Stimulated activated CD4-positive, alpha-beta T cell treated with anti-CD3 and anti-CD28 coated beads, Interleukin-1b, Interleukin-23, amount 100 ng/mL, for 24 hours (primary cell): ENCODE results near the gene LTB4R.
A peak's percentile ranks its signal among the peaks of the same experiment; 100 is the strongest.

Experiments used
- DNase-seq, 4 experiments: peaks; one replicate each; pipeline ENCODE4 v3.0.0-alpha.2; 2020; ENCODE audit warnings: low read depth in 4 of 4, low spot score in 1 of 4

Gene LTB4R

DNA sequence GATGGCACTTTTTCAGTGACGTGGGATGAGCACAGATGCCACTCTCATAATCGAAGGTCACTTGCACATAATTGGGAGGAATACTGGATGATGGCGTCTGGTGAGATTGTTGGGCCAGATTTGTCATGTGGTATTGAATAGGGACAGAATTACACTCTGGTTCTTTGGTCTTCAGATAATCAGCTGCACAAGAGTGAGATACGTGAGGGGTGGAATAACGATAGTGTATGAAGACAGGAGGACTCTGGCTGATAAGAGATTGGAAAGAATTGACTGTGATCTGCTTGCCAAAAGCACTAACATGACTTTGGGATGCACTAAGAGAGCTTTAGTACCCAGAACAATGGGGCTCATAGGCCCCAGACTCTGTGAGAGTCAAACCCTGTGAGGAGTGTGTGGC, 32.9 kb upstream of the LTB4R start:
- DNase-seq: no peak

GRCh38 chr14:24279301-24280186, 31.8 kb upstream of the LTB4R start:
- DNase-seq: peak in 3 of 4 experiments; percentile 35 to 58 (median 36)

- DNase-seq: no peak
Observed at GRCh38 chr14:24280797-24281460, 30.4 kb upstream of the LTB4R start.

DNA sequence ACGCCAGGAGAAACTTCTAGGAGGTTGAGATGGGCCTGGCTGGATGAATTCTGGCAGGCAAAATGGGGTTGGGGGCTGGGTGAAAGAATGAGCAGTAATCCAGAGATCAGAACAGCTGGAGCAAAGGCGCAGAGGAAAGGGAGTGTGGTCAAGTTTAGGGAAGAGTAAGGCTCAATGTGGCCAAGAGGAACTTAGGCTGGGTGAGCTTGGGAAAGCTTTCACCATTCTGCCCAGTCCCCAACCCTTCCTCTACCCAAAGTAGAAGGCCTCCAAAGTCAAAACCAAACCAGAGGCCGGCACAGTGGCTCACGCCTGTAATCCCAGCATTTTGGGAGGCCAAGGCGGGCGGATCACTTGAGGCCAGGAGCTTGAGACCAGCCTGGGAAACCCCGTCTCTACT, 29.7 kb upstream of the LTB4R start:
- no peak for DNase-seq

DNA sequence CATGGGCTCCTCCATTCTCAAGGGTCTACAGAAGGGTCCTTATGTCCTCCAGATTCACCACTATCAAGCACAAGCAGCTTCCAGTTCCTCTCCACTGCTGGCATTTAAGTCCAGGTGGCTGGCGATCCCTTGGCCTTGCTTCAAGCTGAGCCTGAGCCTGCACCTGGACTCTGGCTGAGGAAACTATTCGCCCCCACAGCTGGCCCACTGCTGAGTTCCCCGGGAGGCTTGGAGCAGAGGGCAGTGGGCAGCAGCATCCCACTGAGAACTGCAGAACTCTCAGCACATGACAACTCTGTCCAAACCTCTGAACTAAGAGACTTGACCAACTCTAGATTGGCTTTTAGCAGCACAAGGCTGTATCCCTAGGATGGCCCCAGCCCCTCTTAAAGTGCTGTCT, 28.6 kb upstream of the LTB4R start:
- DNase-seq: no peak

DNA sequence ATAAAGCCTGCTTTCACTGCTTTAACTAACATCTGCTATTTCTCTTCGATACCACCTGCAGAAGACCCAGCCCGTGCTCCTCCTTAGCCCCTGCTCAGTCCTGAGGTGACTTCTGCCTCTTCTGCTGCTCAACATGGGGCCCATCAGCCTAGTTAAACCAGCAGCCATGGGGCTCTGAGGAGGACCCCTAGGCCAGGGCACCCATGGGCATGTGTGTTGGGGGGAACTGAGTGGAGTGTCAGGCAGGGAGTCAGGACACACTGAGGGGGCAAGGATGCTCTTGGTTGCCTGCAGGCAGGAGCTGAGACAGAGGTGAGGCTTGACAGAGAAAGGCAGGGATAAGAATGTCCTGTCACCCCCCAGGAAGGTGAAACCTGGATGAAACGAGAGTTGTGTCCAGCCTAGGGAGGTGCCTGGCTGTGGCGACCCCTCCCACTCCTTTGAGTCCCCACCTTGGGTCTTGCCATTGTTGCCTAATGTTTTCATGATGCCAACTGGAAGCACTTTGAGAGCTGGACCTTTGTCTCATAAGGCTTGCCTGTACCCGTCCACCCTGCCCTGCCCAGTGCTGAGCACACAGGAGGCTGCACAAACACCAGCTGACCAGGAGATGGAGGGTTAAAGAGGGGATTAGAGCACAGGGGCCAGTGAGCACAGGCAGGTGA, 27.4 kb upstream of the LTB4R start:
- DNase-seq: no peak

- no peak for DNase-seq
Observed at GRCh38 chr14:24284501-24285035, 26.7 kb upstream of the LTB4R start.

DNA sequence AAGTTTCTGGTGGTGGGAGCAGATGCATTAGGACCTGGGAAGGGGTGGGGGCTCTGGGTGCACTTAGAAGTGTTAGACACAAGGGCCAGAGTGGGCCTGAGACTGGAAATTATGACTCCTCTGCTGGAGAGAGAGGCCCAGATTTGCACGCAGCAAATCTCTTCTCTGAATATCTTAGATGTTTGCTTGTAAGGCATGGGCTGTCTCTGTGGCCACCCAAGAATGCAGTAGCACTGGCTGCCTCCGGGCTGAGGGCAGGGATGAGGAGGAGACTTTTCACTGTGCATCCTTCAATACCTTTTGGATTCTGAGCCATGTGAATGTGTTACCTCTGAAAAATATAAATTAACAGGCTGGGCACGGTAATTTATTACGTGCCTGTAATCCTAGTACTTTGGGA, 26.0 kb upstream of the LTB4R start:
- no peak for DNase-seq

GRCh38 chr14:24286996-24287395, 24.3 kb upstream of the LTB4R start:
- no peak for DNase-seq

- peak in 2 of 4 experiments; percentile 48 to 58 for DNase-seq
Observed at GRCh38 chr14:24289649-24290280, 21.5 kb upstream of the LTB4R start.

DNA sequence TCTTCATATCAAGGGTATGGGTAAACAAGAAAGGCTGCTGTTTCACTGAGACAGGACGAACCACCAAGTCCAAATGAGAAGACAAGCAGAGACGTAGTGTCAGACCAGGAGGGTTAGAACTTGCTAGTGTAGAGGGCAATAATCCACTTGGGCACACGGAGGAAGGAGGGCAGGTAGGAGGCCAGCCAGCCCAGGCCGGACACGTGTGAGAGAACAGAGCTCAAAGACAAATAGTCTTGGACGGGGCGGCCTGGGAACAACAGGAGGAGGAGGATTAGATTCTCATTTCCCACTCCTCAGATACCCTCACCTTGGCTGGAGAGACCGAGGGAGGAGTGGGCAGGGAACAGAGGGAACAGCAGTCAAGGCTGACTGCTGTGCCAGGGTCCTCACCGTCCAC, 20.6 kb upstream of the LTB4R start:
- no peak for DNase-seq

GRCh38 chr14:24291446-24292117, 19.7 kb upstream of the LTB4R start:
- DNase-seq: no peak

DNA sequence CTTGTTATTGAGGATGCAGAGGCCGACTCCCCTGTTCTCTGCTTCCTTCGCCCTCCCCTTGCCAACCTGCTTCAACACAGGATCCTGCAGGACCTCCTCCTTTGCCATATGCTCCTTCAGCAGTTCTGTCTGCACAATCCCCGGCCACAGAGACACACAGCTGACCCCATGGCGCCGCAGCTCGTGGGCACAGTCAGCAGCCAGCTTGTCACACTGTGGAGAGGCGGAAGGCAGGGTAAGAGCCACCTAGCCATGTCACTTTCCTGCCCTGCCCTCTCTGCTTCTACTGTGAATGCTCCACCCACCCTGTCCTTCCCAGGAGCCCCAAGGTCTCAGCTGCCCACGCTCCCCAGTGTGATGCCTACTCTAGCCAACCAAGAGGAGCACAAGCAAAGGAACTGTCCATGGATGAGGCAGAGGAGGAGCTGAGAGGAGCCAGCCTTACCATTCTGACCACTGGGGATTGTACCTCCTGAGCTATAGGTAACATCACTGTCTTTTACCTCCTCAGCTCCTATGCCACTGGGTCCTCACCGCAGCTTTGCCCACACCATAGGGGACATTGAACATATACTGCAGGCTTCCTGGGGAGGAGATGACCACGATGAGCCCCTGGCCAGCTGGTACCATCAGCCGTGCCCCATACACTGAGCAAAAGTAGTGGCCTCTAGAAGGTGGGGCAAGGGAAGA, 19.0 kb upstream of the LTB4R start:
- no peak for DNase-seq

DNA sequence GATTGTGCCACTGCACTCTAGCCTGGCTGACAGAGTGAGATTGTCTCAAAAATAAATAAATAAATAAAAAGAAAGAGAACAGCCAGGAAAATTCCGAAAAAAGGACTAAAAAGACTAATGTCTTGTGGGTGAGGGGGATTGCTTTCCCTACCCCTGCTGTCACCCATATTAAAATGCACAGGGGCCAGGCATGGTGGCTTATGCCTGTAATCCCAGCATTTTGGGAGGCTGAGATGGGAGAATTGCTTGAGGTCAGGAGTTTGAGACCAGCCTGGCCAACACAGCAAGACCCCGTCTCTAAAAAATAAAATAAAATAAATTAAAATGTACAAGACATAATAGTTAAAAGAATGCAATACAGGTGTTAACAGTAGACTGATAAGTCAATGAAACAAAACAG, 17.8 kb upstream of the LTB4R start:
- DNase-seq: no peak

- peak; percentile 40 to 64 (median 52) for DNase-seq
Observed at GRCh38 chr14:24296341-24297157, 14.8 kb upstream of the LTB4R start.

DNA sequence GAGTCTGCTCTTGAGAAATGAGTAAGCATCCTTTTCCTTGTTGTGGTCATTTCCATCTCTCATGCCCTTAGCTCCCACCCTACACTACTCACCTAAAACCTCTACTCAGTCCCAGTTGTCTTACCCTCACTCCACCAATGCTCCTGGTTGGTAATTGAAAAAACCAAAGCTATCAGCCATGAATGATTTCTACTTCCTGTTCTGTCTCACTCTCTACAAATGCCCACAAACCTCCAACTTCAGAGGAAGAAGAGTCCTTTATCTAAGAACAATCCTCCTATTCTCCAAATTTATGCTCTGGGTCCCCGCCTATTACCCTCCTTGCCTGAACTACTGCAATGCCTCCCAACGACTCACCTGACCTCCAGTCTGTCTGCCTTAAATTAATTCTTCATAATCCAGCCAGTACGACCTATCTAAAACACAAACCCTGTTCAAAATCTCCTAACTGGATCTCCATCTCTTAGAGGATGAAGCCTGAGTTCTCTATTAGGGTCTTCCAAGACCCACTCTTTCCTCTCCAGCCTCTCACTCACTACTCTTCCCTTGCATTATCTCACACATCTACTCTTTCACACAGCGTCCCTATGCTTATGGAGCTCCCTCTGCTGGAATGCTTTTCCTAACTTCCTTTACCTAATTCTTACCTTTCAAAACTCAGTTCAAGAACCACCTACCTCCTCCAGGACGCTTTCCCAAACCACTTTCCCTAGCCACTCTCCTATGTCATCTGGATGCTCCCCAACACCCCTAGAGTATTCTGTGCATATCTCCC, 13.9 kb upstream of the LTB4R start:
- no peak for DNase-seq

DNA sequence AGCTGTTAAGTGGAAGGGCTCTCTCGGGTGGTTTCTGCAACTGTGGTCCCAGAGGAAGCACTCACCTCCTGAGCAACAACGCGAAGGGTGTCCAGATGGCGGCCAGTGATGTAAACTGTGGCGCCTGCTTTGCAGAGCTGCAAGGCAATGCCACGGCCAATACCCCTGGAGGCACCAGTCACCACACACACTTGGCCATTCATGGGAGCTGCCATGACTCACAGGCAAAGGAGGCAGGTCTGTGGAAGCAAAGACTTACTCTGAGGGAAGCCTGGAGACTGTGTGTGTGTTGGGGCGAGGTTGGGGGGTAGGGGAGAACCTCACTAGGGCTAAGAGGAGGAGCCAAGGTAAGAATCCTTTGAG, 12.4 kb upstream of the LTB4R start:
- no peak for DNase-seq
